ENCODE results near the gene TUBB6.

The TUBB6 gene

DNA sequence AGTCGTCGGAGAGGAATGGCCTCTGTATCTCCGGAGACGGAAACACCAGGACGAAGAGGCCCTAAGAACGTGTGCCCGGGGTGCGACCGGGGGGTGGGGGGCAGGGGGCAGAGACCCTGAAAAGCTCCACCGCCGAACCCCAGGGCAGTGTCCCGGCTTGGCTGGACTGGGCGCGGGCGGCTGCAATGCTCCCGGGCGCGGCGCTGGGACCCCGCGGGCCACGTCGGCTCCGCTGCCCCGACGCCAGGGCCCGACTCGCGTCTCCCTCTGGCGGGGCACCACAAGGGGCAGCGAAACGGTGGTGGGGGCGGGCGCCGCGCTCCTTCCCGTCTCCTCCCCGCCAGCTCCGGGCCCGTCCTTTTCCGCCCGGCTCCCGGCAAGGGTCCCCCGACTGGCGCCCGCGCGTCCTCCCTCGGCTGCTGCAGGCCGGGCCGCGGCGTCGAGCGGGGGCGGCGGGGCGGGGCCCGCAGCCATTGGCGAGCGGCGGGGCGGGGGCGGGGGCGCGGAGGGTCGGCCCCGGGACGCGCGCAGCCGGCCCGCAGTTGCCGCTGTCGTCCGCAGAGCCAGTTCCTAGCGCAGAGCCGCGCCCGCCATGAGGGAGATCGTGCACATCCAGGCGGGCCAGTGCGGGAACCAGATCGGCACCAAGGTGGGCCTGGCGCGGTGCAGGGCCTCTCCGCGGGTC, at the start of gene TUBB6:
TSS of gene TUBB6 (plus strand) at position 541 of the 685 bp plus-strand sequence. CDS start at position 593, 52 bp downstream.
- DNase-seq = no peak

DNA sequence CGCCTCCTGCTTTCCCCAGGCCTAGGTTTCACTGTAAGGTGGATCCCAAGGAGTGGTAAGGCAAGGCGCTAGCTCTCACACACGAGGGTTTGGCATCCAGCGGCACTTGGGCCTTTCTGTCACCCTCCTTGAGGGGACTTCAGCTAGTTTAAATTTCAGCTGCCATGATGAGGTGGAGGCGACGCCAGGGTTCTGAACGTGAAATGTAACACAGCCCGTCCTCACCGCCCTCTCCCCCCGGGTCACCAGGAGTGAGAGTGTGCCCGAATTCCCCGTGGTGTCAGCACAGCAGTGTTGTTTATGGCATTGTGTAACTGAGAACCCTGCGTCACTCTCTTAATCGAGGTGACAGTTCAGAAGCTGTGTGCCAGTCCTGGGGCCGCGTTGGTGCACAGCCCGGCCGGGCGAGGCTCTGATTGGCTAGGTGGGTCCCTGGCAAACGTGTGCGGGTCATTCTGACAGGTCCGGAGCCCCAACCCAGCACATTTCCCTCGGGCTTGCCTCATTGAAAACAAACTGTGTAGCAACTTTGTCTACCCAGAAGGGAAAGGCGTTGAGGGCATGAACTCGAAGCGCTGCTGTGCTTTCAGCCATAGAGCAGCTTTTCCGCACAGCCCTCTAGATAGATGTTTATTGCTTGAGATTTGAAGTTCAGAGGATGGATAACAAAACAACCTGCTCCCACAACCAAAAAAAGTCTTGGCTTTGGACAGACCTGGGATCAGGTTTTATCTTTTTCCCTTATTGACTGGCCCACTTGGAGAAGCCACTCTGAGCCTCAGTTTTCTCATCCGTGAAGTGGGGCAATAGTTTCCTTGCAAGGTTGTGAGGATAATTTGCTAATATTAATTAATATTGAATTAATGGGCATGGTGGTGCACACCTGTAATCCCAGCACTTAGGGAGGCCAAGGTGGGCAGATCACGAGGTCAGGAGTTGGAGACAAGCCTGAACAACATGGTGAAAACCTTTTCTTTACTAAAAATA, 49.0 kb upstream of the TUBB6 start:
- DNase-seq = no peak

DNA sequence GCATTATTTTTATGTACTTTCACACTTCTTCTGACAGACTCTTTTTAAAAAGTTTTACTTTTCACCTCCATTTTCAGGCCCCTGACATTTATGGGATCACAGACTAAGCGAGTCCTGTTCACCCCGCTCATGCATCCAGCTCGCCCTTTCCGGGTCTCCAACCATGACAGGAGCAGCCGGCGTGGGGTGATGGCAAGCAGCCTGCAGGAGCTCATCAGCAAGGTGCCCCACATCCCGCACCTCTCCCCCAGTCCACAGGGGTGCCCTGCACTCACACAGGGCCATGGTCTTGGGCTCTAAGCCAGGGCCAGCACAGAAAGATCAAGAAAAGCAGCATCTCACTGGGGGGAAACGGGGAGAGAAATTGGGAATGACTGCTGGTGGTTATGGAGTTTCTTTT, 45.3 kb upstream of the TUBB6 start:
- no peak for DNase-seq

DNA sequence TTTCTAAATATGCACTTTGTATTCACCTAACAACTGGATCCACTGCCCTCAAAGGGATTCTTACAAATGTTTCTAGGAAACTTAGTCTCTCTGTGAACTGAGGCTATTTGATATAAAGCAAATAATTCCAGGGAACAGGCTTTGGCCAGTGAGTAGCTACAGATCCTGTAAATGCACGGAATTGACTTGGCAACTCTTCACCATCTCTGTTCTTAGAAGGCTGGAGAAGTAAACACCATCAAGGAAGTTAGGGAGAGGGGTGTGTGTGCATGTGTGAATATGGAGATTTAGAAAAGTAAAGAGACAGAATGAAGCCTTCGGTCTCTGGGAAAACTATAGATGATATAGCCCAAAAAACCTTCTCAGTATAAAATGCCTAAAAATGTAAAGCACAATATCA, 43.2 kb upstream of the TUBB6 start:
- no peak for DNase-seq

DNA sequence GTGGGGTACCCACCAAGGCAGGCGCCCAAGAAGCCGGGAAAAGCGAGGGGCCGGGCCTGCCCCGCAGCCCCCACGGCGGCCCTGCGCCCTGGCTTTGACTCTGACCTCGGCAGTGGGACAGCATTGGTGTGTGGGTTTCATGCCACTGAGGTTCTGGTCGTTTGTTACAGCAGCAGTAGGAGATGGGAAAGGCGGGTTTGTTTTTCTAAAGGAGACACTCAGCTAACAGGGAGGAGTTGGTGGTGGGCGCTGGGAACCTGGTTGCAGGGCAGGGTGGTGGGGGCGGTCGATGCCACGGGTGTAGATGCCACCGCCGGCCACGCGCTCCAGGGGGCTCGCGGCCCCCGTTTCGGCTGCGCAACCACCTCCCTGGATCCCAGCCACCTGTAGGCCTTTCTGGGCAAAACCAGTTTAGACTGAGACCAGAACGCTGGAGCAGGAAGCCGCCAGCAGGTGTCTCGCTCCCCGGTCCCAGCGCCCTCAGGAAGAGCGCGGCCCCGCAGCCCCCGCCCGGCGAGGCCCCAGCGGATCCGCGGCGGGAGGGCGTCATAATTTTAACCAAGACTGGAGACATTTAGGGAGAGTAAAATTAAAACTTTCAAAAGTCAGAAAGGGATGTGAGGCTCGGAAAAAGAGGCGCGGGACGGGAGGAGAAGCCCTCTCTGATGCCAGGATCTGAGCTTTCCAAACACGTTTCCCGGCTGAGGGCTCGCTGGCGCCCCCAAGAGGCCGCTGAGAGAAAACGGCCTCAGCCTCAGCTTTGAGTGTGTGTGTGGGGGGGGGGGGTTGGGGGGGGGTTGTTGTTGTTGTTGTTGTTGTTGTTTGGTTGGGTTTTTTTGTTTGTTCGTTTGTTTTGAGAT, 36.4 kb upstream of the TUBB6 start:
- DNase-seq = peak; percentile 38

DNA sequence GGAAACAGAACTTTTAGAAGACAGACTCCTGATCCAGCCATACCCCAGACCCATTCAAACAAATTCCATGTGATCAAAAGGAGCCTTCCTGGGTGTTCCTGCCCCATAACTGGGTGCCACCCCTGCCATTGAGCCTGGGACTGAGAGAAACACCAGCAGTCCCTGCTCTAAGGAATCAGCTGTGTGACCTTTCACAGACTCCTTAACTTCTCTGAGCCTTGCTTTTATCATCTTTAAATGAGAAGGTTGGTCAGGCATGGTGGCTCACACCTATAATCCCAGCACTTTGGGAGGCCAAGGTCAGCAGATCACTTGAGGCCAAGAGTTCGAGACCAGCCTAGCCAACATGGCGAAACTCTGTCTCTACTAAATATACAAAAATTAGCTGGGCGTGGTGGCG, 33.2 kb upstream of the TUBB6 start:
- DNase-seq = no peak

DNA sequence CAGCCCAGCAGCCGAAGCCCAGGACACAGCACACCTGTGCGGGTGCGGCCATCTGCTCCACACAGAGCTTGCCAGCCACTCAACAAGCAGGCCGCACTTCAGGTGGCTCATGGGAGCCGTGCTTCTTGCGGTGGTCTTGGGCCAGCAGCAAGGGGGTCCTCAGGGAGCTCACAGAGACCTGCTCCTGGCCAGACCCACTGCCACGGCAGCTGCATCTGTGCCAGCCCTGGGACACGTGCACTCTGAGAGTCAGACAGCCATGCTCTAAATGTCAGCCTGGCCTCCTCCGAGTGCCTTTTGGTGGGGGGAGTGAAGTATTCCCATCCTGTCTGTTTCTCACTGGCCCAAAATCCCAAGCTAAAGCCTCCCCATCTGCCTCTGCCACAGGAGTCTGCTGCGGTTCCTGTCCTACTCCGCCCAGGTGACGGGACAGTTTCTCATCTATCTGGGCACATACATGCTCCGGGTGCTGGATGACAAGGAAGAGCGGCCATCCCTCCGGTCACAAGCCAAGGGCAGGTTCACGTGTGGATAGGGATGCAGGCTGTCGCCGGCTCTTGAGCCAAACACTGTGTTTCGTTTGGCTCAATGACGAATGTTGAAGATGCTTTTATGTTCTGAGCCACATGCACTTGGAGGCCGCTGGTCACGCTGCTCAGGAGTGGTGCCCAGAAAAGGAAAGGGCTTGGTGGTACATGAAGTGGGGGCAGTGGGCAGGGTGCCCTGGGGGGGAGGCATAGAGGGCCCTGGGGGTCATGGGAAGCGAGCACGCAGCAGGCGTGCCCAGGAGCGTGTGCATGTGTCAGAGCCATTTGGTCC, 31.1 kb upstream of the TUBB6 start:
- DNase-seq = no peak

DNA sequence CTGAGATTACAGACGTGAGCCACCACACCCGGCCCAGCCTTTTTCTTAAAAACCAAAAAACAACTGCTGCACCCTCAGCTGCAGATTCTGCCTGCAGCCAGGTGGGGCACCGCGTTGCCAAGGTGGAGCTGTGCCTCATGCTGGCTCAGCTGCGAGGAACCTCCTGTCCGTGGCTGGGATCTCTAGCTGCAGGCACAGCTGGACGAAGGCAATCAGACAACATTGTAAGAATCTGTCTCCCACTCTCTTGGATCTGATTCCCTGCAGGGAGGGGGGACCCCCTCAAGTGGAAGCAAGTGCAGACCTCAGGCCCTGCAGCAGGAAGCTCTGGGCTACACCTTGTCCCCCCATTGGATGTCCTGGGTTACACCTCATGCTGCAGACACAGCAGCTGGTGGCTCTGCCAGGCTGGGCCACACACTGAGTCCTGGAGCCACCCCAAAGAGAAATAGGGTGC, 29.8 kb upstream of the TUBB6 start:
- no peak for DNase-seq

DNA sequence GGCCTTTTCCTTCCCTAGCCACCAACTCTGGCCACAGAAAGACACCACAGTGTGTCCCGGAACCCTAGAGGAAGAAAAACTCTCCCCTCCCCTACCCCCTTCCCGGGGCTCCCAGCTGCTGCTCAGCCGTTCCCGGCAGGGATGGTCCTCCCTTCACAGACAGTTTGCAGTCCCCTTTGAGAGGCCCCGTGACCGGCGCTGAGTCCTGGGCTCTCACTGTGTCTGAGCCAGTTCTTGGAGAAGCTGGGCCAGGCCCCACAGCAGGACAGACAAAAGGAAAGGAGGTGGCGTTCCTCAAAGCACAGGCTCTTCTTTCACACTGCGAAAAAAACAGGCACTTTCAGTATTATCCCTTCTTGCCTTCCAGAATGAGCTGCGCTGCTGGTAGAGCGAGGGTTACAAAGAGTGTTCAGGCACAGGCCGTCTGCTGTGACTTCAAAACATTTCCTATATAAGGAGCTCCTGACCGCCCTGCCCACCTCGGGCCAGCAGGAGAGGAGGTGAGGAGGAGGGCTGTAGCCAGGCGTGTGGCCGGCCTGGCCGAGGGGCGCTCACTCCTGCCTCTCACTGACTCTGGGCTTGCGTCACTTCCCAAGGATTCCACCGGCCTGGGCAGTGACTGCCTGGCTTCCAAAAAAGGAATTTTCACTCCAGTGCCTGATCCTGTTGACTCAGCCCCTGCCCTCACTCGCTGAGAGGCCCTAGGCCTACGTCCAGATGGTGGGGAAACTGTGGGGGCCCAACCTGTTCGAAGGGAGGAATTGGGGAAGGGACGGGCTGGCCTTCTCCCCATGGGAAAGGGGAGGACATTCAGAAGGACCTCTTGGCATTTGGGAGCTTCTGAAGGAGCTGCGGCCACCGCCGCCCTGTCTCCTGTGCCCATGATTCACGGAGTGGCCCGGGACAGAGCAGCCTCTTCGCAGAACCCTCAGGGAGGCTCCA, 29.0 kb upstream of the TUBB6 start:
- DNase-seq = no peak

DNA sequence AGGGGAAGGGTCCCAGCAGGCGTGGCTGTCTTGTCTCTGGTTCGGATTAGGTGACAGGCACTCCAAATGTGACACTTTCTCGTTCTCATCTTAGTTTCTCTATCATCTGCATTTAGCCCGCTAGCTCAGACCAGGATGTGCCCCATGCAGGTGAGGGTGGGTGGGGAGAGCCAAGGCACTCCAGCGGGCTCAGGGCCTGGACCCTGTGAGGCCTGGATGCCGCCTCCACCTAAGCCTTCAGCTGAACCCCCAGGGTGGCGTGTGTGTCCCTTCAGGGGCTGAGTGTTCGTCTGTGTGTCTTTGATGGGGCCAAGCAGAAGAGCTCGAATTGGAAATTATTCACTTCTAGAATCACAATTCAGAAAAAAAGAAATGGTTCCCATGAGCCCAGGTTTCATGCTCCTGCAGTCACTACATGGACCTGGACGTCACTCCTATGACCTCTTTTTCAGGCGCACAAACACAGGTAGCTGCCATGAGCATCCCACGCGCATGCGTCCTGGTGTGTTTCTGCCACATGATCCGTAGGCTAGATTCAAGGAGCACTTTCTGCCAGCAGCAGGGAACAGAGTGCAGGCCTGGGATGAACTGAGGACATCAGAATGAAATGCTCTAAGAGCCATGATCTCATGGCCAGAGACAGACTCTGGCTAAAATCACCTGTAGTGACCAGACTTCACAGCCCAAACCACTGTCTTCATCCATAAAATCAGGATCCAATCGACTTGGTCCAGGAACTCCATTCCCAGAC, 28.1 kb upstream of the TUBB6 start:
- no peak for DNase-seq

DNA sequence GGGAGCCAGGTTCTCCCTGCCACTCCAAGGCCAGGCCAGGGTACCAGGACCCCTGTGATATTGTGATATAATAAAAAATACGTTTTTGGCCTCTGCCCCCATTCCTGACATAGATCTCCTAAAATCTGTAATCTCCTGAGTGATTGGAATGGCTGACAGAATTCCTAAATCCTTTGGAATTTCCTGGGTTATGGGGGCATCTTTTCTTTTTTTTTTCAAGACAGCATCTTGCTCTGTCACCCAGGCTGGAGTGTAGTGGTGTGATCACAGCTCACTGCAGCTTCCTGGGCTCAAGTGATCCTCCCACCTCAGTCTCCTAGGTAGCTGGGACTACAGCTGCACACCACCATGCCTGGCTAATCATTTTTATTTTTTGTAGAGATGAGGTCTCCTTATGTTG, 26.2 kb upstream of the TUBB6 start:
- no peak for DNase-seq

DNA sequence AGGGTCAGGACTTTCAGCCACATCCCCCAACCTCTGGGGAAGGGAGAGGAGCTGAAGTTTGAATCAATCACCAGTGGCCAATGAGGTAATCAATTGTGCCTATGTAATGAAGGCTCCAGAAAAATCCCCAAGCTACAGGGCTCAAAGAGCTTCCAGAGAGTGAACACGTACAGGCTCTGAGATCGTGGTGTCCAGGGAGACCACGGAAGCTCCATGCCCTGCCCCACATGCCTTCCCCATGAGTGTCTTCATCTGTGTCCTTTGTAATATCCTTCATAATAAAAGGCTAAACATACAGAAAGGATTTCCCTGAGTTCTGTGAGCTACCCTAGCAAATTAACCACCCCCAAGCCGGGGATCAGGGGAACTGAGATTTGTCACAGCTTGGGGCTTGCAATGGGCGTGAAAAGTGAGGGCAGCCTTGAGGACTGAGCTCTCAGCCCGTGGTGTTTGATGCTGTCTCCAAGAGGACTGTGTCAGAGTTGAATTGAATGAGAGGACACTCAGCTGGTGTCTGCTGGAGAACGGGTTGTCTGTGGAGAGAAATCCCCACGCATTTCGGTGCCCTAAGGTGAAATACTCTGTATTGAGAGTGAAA, 25.5 kb upstream of the TUBB6 start:
- DNase-seq = no peak

DNA sequence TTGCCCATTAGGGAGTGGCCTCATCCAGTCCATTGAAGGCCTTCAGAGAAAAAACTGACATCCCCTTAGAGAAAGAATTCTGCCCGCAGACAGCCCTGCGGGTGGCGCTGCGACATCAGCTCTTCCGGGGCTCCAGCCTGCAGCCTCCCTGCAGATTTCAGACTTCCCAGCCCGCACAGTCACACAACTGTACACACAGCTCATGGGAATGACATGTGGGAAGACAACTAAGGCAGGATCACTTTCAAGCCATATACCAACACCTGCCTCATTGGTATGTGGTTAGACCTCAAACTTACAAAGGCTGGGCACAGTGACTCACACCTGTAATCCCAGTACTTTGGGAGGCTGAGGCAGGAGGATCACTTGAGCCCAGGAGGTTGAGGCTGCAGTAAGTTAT, 24.8 kb upstream of the TUBB6 start:
- DNase-seq = no peak

DNA sequence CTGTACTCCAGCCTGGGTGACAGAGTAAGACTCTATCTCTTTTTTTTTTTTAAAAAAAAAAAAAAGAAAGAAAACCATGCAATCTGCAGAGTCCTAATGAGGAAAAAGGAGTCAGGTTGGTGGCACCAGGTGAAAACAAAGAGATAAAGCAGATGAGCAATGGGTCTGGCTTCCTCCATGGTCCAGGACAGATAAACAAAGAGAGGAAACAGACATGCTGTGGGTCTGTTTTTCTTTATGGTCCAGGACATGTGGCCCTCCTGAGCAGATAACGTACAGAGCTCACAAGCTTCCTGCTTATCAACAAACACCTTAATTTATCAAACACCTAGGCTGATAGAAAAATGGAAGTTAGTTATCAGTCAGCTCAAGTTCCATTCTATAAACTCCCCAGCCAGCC, 24.4 kb upstream of the TUBB6 start:
- DNase-seq = no peak

DNA sequence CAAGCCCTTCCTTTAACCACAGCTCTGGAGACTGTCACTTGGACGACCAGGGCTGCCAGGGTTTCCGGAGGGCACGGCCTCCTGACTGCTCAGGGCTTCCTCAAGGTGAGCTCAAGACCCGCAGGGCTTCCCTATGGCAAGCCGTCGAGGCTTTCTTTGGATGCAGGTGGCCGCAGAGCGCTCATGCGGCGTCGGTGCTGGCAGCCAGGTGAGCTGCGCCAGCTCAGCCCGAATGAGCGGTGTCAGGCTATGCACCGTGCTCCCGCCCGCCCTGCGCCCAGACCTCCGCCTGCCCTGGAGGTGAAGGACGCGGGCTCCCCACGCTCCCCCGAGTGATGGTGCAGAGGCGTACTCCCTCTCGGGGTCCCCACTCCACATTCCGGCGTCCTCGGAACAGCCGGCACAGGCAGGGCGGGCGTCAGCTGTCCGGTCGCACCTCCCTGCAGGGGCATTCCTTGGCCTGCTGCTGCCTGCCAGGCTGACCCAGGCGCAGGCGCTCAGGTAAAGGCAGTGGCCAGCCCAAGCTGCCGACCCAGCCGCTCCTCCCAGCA, 20.8 kb upstream of the TUBB6 start:
- DNase-seq = no peak

DNA sequence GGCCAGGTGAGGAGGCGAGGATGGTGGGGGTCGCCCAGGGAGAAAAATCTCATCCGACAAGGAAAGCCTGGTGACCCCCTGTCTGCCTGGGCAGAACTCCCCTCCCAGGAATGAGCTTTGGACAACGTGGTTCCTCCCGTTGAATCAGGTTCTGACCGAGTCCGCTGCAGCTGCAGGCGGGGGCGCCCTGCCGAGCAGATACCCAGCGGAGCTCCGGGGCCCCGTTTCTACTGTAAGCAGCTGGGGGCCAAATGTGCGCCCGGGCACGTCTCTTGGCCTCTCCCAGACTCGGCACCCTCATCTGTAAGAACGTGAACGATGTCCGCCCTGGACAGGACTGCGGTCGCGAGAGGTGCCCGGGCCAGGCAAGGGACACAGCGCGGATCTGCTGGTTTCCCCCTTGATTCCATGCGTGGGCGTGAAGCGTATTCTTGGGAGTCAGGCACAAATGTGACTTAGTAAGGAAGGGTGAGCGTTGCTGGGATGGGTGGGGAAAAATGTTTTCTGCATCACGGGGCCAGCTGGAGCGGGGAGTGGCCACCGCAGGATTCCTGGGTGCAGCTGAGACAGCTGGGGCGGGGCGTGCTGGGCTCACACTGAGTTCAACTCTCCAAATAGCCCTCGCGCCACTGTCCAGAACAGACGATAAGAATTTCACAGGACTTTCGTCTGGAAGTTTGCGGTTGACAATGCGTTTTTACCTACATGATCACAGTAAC, 20.2 kb upstream of the TUBB6 start:
- no peak for DNase-seq

DNA sequence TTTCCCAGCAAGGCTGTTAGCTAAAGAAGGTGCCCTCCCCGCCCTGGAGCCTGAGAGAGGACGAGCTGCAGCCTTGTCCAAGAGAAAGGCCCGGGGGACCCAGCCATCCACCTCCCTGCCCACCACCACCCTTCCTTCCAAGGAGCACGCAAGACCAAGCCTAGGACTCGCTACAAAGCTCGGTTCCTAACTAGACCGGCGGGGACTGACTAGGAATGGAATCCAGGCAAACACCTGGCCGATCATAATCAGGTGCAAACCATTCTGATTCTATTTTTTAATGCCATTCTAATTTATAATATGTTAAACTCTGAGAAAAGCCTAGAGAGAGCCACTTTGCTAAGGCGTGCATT, 19.7 kb upstream of the TUBB6 start:
- DNase-seq = no peak

DNA sequence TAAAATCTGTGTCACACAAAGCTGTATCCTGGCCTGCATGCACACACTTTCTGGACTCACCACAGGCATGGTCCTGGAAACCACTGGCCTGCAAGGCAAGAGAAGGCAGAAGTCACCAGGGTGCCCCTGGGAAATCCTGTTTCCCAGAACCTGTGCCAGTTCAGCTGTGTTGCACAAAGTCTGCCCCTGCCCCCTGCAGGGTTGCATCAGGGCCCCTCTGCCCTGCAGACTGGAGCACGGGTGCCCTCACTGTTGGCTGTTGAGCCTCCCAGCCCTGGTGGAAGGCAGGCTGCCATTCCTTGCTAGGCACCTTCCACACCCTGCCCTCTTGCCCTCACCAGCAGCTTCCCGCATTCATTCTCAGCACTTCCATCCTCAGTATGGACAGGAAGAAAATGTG, 18.0 kb upstream of the TUBB6 start:
- DNase-seq = no peak

DNA sequence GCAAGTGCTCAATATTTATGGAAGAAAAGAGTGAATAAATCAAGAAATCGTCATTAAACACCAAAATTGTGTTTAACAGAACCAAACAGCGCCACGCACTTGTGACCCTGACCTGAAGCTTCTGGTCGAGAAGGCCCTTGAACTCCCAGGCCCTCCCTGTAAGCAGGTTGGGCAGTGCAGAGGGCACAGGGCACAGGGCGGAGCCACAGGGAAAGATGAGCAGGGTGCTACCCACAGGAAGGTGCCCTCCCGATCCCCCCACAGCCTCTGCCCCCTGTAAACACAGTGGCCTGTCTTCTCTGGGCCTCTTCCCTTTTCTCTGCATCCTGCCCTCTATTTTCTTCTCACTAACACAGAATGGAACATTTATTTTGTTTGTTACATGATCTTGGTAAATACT, 16.9 kb upstream of the TUBB6 start:
- DNase-seq = no peak
